NCI-H1436 treated with DMSO at 0.1 percent for 48 hours (cell line): ENCODE data around the gene SP7.
A peak's percentile ranks its signal among the peaks of the same experiment; 100 is the strongest.
"Not testable (repeated sequence)": the region's sequence is repeated elsewhere in the genome, so short reads cannot be mapped to it uniquely, and the experiment has no call there.

Experiments
- DNase-seq: peaks from one replicate; lab custom pipeline; 2025; lab: John Stamatoyannopoulos, UW

SP7 gene

GRCh38 chr12:53346491-53346890 is 10.3 kb upstream of the SP7 start:
- DNase-seq, result no peak

- DNase-seq, result no peak
Observed at GRCh38 chr12:53345486-53346188, 9.5 kb upstream of the SP7 start.

DNA sequence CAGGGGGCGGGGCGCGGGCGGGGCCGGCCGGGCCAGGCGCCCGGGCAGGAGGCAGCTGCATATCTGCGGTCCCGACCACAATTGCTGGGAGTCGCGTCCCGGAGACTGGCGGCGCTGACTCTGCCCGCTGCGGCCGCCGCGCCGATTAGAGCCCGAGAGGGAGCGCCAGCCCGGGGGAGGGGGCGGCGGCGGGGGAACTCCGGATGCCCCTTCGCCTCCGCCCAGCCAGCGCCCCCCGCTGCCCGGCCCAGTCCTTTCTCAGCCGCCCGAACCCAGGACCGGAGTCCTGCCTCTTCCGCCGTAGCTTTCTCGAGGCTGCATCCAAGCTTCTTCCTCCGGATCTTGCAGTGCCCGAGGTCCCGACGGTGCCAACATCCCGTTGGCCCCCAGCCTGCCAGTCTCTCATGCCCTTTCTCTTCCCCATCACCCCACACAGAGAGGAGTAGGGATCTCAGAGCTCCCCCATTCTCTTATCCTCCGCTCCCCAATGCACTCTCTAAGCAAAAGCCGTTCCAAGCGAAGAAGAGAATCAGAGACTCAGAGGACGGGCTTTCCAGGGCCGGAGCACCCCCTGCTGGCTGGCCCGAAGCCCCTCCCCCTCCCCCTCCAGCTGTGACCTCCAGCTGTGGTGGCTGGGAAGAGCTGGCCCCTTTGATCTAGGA is 8.8 kb upstream of the SP7 start:
- peak; percentile 11 for DNase-seq

DNA sequence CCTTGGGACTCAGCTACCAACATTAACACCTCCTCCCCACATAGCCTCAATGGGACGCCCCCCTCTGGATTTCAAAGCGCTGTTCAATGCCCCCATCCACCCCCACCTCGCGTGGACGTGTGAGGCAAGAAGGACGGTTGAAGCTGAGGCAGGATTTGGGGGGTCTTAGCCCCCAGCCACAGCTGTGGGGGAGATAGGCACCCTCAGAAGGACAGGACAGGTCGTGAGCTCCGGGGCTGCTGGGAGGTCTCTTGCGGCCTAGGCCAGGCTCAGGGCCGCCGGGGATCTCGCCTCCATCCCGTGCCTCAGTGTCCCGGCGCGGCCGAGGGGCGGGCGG is 8.3 kb upstream of the SP7 start:
- DNase-seq, result no peak

- DNase-seq, result no peak
Observed at GRCh38 chr12:53343969-53344368, 7.8 kb upstream of the SP7 start.

- DNase-seq, result no peak
Observed at GRCh38 chr12:53343449-53343848, 7.3 kb upstream of the SP7 start.

GRCh38 chr12:53340398-53340797 is 4.2 kb upstream of the SP7 start:
- no peak for DNase-seq

DNA sequence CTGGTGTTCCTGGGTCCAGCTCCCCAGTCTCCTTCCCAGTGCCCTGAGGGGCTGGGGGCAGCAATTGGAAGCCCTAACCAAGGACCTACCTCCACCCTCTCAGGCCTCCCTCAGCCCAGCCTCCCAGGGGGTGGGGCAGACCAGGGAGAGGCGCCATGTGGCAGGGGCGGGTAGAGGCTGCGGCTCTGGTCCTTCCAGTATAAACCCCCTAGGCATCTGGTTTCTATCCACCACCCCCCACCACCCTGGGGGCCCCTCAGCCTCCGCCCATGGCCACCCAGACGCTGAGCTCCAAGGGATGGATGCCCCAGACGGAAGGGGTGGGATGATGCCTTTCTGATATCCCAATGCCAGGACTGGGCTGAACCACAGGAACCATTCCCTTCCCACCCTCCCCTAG is 2.8 kb upstream of the SP7 start:
- no peak for DNase-seq

DNA sequence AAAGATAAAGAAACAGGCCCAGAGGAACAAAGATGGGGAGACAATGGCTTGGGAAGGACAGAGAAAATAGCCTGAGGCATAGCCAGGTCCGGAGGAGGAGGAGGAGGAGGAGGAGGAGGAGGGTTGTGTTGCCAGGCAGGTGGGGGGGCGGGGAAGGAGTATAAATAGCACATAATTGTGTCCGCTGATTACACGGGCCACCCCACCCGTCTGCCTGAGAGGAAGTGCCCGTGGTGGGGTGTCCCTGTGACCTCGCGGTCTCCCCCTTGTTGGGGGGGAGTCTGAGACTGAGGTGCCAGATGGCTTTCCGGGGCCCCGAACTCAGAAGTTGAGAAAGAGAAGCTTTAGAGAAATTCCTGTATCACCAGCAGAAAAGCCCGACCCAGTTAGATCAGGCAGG is 1.9 kb upstream of the SP7 start:
- DNase-seq, result no peak

- no peak for DNase-seq
Observed at GRCh38 chr12:53334822-53335221, 1.3 kb downstream of the SP7 start.

DNA sequence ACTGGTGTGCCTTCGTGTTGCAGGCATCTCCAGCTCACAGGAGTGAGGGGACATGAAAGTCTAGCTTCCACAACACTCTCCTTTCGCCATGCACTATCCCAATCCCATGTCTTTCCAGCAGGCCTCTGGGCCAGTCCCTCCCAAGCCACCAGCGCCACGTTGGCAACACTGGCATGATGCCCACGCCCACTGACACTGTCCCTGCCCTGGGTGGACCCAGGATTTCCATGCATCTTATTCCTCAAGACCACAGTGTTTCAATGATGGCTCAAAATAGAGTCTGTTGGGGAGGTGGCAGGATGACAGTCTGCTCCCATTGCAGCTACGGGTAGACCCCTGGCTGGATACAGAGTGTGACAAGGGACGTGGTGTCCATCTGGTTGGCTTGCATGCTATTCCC is 2.3 kb downstream of the SP7 start:
- no peak for DNase-seq

DNA sequence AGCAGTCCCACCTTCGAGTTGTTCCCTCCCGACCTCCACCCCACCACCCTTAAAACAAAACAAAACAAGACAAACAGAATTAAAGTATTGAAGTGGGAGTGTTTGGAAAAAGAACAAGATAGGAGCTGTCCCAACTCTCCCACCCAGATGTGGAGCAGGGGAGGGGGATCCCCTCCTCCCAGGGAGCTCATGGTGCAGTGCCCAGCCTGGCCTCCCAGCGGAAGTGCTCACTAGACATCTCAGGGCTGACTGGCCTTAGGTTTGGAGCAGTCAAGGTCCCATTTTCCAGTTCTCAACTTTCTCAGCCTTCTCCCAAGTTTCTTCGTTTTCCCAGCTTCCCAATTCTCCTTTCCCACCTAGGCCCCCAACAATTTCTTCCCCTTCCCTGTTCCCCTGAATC is 2.9 kb downstream of the SP7 start:
- no peak for DNase-seq

- no peak for DNase-seq
Observed at GRCh38 chr12:53332744-53333143, 3.4 kb downstream of the SP7 start.

- DNase-seq, result not testable (repeated sequence)
Observed at GRCh38 chr12:53332339-53332738, 3.8 kb downstream of the SP7 start.

- DNase-seq, result no peak
Observed at GRCh38 chr12:53330671-53331070, 5.5 kb downstream of the SP7 start.

DNA sequence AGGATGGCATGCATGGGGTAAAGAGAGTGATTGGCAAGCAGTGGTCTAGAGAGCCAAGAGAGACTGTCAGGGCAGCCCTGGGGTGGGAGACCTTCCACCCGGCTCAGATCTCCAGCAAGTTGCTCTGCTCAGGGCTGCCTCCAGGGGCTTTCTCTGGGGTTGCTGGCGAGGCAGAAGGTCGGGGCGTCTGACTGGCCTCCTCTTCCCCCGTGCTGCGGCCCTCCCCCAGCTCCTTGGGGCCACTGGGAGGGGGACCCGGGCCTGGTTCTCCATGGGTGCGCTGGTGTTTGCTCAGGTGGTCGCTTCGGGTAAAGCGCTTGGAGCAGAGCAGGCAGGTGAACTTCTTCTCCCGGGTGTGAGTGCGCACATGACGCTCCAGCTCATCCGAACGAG is 8.1 kb downstream of the SP7 start:
- DNase-seq, result no peak

GRCh38 chr12:53327435-53328042 is 8.6 kb downstream of the SP7 start:
- no peak for DNase-seq

DNA sequence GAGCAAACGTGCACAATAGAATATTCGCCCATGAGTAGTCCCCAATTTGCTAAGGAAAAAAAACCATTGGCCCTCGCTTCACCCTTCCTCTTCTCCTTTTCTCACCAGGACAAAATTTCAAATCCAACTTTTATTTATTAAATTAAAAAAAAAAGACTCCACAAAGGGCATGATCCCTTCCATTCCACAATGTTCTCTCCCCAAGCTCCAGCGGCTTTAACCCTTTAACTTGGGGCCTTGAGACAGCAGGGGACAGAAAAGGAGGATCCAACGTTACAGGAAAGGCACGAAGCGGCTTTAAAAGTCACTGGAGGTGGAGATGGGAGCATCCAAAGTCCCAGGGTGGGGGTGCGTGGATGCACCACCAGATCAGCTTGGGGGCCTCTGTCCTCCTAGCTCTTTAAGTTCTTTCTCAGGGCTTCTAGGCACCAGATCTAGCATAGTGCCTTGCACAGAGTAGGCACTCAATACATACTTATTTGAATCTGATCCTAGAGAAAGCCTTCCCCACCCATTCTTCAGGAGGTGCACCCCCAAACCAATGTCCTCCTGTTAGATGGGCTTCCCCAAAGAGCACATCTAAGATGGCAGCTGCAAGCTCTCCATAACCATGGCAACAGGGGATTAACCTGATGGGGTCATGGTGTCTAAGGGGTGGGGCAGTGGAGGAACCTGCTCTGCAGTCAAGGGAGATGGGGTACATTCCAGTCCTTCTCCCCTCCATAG is 9.5 kb downstream of the SP7 start:
- no peak for DNase-seq

DNA sequence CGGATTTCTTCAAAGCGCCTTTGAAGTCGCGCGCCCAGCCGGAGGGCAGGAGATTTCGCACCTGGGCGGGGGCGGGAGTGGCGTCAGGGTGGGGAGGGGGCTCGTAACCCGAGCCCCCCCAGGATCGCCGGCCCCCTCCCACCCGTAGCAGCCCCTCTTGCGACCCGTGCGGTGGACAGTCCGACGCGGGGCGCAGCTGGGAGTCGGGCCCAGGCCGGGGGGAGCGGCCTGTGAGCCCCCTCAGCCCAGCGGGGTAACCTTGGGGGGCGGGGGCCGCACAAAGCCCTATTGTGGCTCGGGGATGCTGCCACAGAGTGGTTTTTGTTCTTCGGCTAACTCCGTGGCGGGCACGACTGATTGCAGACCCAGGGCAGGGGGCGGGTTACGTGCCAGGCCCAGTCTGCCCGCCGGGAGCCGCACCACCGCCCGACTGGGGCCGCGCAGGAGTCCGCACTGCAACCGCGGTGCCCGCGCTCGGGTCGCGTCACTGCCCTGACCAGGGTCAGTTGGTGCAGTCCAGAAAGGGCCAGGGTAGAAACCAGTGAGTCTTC is 10.6 kb downstream of the SP7 start:
- DNase-seq, result no peak

- peak; percentile 18 for DNase-seq
Observed at GRCh38 chr12:53324779-53325510, 11.2 kb downstream of the SP7 start.

DNA sequence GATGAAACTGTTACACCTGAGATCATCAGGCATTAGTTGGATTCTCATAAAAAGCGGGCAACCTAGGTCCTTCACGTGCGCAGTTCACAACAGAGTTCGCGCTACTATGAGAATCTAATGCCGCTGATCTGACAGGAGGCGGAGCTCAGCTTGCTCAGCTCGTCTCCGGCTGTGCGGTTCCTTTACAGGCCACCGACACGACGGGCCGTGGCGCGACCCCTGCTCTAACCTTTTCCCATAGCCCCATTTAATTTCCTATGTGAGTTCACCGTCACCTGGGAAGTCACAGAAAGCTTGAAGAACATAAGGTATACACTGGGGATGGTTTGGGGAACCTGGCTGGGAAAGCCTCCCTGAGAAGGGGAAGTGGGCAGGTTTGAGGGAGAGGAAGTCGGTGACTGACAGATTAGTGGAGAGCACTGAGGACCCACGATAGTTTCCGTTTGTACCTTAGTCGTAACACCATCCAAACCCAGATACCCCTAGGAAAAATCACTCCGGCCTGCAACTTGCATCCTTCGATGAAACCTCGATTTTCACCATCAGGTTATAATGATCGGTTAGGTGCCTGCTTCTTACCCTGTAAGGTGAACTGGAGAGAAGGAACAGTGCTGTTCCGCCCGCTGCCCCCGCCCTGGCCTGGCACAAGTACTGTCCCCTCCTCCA is 11.9 kb downstream of the SP7 start:
- no peak for DNase-seq
